ENCODE measurements around the gene P3H1. TPM values are rescaled to one million over a fixed set of nuclear protein-coding genes. Genes with fewer than 3 reads are reported as not detected.
A peak's percentile ranks its signal among the peaks of the same experiment; 100 is the strongest.
"Not testable (repeated sequence)": the region's sequence is repeated elsewhere in the genome, so short reads cannot be mapped to it uniquely, and the experiment has no call there.

P3H1 gene, protein sequence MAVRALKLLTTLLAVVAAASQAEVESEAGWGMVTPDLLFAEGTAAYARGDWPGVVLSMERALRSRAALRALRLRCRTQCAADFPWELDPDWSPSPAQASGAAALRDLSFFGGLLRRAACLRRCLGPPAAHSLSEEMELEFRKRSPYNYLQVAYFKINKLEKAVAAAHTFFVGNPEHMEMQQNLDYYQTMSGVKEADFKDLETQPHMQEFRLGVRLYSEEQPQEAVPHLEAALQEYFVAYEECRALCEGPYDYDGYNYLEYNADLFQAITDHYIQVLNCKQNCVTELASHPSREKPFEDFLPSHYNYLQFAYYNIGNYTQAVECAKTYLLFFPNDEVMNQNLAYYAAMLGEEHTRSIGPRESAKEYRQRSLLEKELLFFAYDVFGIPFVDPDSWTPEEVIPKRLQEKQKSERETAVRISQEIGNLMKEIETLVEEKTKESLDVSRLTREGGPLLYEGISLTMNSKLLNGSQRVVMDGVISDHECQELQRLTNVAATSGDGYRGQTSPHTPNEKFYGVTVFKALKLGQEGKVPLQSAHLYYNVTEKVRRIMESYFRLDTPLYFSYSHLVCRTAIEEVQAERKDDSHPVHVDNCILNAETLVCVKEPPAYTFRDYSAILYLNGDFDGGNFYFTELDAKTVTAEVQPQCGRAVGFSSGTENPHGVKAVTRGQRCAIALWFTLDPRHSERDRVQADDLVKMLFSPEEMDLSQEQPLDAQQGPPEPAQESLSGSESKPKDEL
- polyA plus RNA-seq (2012; ENCODE audit: low read depth, missing spikeins) = 16.2 TPM

DNA sequence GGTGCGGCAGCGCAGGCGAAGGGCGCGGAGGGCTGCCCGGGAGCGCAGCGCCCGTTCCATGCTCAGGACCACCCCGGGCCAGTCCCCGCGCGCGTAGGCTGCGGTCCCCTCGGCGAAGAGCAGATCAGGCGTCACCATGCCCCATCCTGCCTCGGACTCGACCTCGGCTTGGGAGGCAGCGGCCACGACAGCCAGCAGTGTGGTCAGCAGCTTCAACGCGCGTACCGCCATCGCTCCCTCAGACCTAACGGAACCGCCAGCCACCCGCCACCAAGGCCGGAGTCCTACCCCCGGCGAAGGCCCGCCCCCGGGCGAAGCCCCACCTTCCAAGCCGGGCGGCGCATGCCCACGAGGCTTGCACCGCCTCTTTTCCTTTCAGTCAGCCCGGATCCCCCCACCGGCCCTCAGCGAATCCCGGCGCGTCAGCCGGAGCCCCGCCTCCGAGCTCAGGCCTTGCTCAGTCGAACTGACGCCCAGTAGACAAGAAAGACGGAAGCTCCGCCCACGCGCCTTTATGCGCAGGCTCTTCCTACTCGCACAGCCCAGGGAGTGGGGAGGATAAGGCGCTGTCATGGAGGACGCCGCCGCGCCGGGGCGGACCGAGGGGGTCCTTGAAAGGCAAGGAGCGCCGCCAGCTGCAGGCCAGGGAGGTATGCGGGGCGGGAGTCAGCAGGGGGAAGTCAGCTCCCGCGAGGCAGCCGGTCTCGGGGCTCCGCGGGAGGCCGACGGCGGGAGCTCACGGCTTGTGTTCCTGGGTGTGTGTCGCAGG lies at the start of gene P3H1, which contains the start of gene C1orf50:
Gene P3H1, minus strand, starts transcription at position 288 of the 769 bp plus-strand sequence. Its CDS starts 57 bp downstream, at position 231.
Gene C1orf50, plus strand, starts transcription at position 509 of the 769 bp plus-strand sequence. Its CDS starts 63 bp downstream, at position 572.
- FAIRE-seq = peak; percentile 93
- peak; percentile 56 for TF ChIP-seq TAF1 (IDR thresholded peaks at IDR 0.05; ENCODE audit: low read depth, low read length)
- TF ChIP-seq PAX5 (IDR thresholded peaks at IDR 0.05; ENCODE audit: insufficient read depth, low read length, severe bottlenecking) = no peak
- TF ChIP-seq POU2F2 (IDR thresholded peaks at IDR 0.05; ENCODE audit: low read depth, low read length) = peak; percentile 60; the same call in 1 of the 2 replicates
- TF ChIP-seq POLR2A (IDR thresholded peaks at IDR 0.05; ENCODE audit: low read depth, low read length) = peak; percentile 96
- TF ChIP-seq SPI1 (IDR thresholded peaks at IDR 0.05; ENCODE audit: low read depth, low read length) = no peak
- TF ChIP-seq POLR2AphosphoS5 (IDR thresholded peaks at IDR 0.05; ENCODE audit: low read depth, low read length) = peak; percentile 97
- DNase-seq (ENCODE audit: insufficient read length, low spot score) = peak; percentile 86

DNA sequence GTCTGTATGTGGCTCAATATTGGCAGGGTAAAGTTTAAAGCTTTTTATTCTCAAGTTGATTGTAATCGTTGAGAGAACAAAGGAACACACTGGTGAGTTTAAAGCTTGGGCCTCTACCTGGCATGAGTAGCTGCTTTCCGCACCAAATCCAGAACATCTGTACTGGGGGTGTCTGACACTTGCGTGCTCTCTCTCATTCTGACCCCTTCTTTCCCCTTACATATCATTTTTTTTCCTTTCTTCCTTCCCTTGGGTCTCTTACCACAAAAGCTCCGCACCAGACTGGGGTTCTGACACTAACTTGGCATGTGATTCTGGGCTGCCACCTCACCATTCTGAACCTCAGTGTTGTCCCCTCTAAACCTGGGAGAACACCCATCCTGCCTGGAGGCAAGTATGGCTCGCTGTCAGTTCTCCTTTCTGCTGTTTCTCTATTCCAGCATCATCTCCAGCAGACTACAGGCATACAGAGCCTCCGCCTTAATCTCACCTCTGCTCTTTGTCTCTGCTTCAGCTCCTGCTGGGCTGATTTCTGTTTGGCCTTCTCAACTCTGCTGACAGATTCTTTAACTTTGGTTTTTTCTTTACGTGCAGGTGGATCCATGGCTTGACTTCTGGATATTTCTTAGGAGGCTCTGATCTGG lies 49.2 kb upstream of the P3H1 start:
- TF ChIP-seq TAF1 (IDR thresholded peaks at IDR 0.05; ENCODE audit: low read depth, low read length) = 0 out of 2 replicates have a peak, but pooled peaks have one; percentile 28
- no peak for TF ChIP-seq POLR2AphosphoS5 (IDR thresholded peaks at IDR 0.05; ENCODE audit: low read depth, low read length)
- FAIRE-seq (no peak), DNase-seq (ENCODE audit: insufficient read length, low spot score) (no peak)

- FAIRE-seq = not testable (repeated sequence)
Observed at GRCh38 chr1:42814815-42815214, 48.0 kb upstream of the P3H1 start.

DNA sequence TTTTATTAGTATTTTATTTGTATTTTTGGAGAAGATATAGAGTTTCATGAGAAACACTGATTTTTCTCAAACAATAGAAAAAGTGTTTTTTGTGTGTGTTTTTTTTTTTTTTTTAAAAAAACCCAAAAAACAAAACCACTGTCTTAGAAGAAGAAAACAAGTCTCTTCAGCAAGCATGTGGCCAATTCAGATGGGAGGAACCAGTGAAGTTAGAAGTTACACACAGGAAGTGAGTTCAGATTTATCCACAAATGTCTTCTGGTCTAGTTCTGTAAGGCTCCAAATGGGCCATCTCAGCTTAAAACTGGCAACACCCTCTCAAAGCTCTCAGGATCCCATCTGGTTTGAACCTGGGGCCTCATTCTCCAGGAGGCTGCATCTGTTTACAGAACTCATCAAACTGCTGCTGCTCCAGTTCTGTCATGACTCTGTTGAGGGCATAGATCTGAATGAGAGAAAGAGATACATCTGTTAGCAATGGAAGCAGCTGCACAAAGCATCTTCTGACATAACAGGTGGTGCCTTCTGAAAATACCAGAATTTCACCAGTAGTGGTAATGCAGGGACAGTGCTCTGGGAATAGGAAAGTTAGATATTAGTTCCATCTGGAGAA lies 40.3 kb upstream of the P3H1 start:
- FAIRE-seq (no peak), DNase-seq (ENCODE audit: insufficient read length, low spot score) (no peak)
- no peak for TF ChIP-seq POU2F2 (IDR thresholded peaks at IDR 0.05; ENCODE audit: low read depth, low read length)
- TF ChIP-seq SPI1 (IDR thresholded peaks at IDR 0.05; ENCODE audit: low read depth, low read length) = no peak
- no peak for TF ChIP-seq TAF1 (IDR thresholded peaks at IDR 0.05; ENCODE audit: low read depth, low read length)

More at GRCh38 chr1:42814815-42815214, 48.0 kb upstream of the P3H1 start:
- DNase-seq (ENCODE audit: insufficient read length, low spot score) = not testable (repeated sequence)

- DNase-seq (ENCODE audit: insufficient read length, low spot score) (no peak), FAIRE-seq (no peak)
- TF ChIP-seq POU2F2 (IDR thresholded peaks at IDR 0.05; ENCODE audit: low read depth, low read length) (no peak), SPI1 (IDR thresholded peaks at IDR 0.05; ENCODE audit: low read depth, low read length) (no peak), POLR2AphosphoS5 (IDR thresholded peaks at IDR 0.05; ENCODE audit: low read depth, low read length) (no peak), TAF1 (IDR thresholded peaks at IDR 0.05; ENCODE audit: low read depth, low read length) (no peak), POLR2A (IDR thresholded peaks at IDR 0.05; ENCODE audit: low read depth, low read length) (no peak), PAX5 (IDR thresholded peaks at IDR 0.05; ENCODE audit: insufficient read depth, low read length, severe bottlenecking) (no peak)
Observed at GRCh38 chr1:42806593-42806992, 39.8 kb upstream of the P3H1 start.

DNA sequence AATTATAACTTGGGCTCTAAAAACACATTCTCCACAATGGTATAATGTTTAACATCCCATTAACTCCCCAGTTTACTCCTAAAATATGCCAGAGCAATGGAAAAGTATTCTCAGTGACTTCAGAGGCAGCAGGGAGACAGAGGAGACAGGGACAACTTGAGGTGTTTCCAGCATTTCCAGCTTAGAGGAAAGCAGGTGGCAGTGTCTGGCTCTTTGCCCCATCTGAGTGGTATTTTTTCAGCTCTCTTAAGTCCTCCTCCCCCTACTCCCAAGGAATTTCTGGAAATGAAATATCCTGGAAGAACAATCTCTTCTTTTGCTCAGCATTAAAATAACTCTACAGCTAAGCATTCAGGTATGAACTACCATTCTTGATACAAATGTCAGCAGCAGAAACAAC lies 39.3 kb upstream of the P3H1 start:
- TF ChIP-seq POLR2AphosphoS5 (IDR thresholded peaks at IDR 0.05; ENCODE audit: low read depth, low read length) (no peak), POLR2A (IDR thresholded peaks at IDR 0.05; ENCODE audit: low read depth, low read length) (no peak), PAX5 (IDR thresholded peaks at IDR 0.05; ENCODE audit: insufficient read depth, low read length, severe bottlenecking) (no peak), TAF1 (IDR thresholded peaks at IDR 0.05; ENCODE audit: low read depth, low read length) (no peak), POU2F2 (IDR thresholded peaks at IDR 0.05; ENCODE audit: low read depth, low read length) (no peak), SPI1 (IDR thresholded peaks at IDR 0.05; ENCODE audit: low read depth, low read length) (no peak)
- DNase-seq (ENCODE audit: insufficient read length, low spot score) (no peak), FAIRE-seq (no peak)

GRCh38 chr1:42801832-42802473 lies 35.1 kb upstream of the P3H1 start:
- FAIRE-seq = no peak
- TF ChIP-seq POLR2AphosphoS5 (IDR thresholded peaks at IDR 0.05; ENCODE audit: low read depth, low read length) = no peak
- no peak for TF ChIP-seq PAX5 (IDR thresholded peaks at IDR 0.05; ENCODE audit: insufficient read depth, low read length, severe bottlenecking)
- TF ChIP-seq POLR2A (IDR thresholded peaks at IDR 0.05; ENCODE audit: low read depth, low read length) = no peak
- TF ChIP-seq TAF1 (IDR thresholded peaks at IDR 0.05; ENCODE audit: low read depth, low read length) = no peak
- TF ChIP-seq POU2F2 (IDR thresholded peaks at IDR 0.05; ENCODE audit: low read depth, low read length) = no peak
- DNase-seq (ENCODE audit: insufficient read length, low spot score) = no peak

DNA sequence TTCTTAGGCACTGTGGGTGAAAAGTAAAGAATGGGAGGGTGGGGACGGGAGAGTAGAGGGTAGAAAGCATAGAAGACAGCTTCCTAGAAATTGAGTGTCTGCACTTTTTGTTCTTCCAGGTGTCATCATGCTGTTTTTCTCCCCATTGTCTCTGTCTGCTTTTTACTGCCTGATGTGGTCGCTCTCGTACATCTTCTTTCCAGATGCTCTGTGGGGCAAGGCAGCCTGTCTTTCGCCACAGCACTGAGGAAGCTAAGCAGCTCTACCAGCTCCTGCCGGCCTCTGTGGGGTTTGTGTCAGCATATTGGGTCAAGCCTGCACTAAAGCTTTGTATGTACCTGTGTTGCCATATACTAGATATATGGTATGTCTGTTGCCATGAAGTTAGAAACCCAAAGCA lies 31.2 kb upstream of the P3H1 start:
- FAIRE-seq = no peak
- DNase-seq (ENCODE audit: insufficient read length, low spot score) = no peak
- TF ChIP-seq PAX5 (IDR thresholded peaks at IDR 0.05; ENCODE audit: insufficient read depth, low read length, severe bottlenecking) = no peak
- TF ChIP-seq SPI1 (IDR thresholded peaks at IDR 0.05; ENCODE audit: low read depth, low read length) = no peak
- no peak for TF ChIP-seq TAF1 (IDR thresholded peaks at IDR 0.05; ENCODE audit: low read depth, low read length)
- TF ChIP-seq POLR2A (IDR thresholded peaks at IDR 0.05; ENCODE audit: low read depth, low read length) = no peak
- TF ChIP-seq POLR2AphosphoS5 (IDR thresholded peaks at IDR 0.05; ENCODE audit: low read depth, low read length) = no peak
- no peak for TF ChIP-seq POU2F2 (IDR thresholded peaks at IDR 0.05; ENCODE audit: low read depth, low read length)

Data from GM12891 (cell line).